Measurements from ENCODE around the gene ANO8. TPM values are rescaled to one million over a fixed set of nuclear protein-coding genes. Genes with fewer than 3 reads are reported as not detected.

Gene ANO8
- polyA plus RNA-seq, 3 donors, result 0.11 to 14.1 TPM; not detected in 1

DNA sequence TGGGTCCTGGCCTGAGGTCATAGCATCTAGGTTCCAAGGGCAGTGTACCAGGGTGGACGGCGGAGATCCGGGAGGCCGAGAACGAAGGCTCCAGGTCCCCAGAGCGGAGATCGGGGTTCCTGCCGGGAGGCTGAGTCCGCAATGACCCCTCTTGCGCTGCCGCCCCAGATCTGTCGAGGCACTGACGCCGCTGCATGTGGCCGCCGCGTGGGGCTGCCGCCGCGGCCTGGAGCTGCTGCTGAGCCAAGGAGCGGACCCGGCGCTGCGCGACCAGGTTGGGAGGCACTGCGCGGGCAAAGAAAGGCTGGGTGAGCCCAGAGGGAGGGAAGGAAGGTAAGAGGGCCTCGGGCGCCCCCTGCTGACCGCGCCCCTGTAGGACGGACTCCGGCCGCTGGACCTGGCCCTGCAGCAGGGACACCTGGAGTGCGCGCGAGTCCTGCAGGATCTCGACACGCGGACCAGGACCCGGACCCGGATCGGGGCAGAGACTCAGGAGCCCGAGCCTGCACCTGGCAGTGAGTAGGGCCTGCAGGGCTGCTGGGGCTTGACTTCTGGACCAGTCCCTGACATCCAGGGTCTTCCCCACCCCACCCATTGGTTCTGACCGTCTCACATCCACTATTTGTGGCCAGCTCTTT is 52.0 kb downstream of the ANO8 start:
- Histone ChIP-seq H2AFZ (ENCODE audit: insufficient read depth, low read depth, low read length, poor library complexity, severe bottlenecking) (peak overlapping the region; percentile 85), H3K27ac (ENCODE audit: low read depth in 1 of 2, low read length in 2 of 2) (no peak overlapping the region), H3K4me2 (replicated peaks; ENCODE audit: extremely low read depth, low read length, poor library complexity, severe bottlenecking) (peak overlapping the region; percentile 82), H3K4me3 (replicated peaks in 1 of 3; ENCODE audit: low read depth in 2 of 3, low read length in 3 of 3) (peak overlapping the region; percentile 53 to 81 (median 58)), H3K4me1 (ENCODE audit: control insufficient read depth in 1 of 2, insufficient read depth in 2 of 2, low read length in 2 of 2) (peaks cover 26 to 27% of the 10 kb centered on the region in 2 donors), H3K79me2 (ENCODE audit: insufficient read depth, low read length) (no peaks in the 10 kb centered on the region), H3K27me3 (ENCODE audit: control insufficient read depth in 2 of 2, insufficient read depth in 2 of 2, low read length in 2 of 2) (no peaks in the 10 kb centered on the region), H3K36me3 (replicated peaks in 1 of 2; ENCODE audit: control insufficient read depth in 1 of 2, insufficient read depth in 2 of 2, low read length in 2 of 2) (peaks cover 8 to 42% of the 10 kb centered on the region in 2 donors), H3K9me3 (replicated peaks in 1 of 2; ENCODE audit: control insufficient read depth in 1 of 2, insufficient read depth in 1 of 2, low read length in 2 of 2) (no peaks in the 10 kb centered on the region), H3K9ac (ENCODE audit: insufficient read depth, low read length, poor library complexity, severe bottlenecking) (peak overlapping the region; percentile 61), H4K20me1 (ENCODE audit: insufficient read depth, low read length) (peaks cover 4% of the 10 kb centered on the region)
- intact Hi-C loops (cut with micrococcal nuclease), result loop anchor here (2.0 to 5.0 kb wide), 2 partner anchors 24 to 75 kb away; no protein-coding TSS in a partner anchor
- Mint-ChIP-seq H3K27ac (peak overlapping the region in 3 of 7 donors; percentile 33 to 75 (median 53)), H3K4me3 (peak overlapping the region; percentile 81 to 91), H3K9me3 (no peaks in the 10 kb centered on the region), H3K4me1 (peaks cover 19% of the 10 kb centered on the region), H3K36me3 (peaks cover 12 to 41% of the 10 kb centered on the region in 2 donors), H3K27me3 (ENCODE audit: low read depth in 3 of 3) (peaks cover 0 to 2% (median 0%) of the 10 kb centered on the region in 3 donors)
- TF ChIP-seq, protein P1, sequence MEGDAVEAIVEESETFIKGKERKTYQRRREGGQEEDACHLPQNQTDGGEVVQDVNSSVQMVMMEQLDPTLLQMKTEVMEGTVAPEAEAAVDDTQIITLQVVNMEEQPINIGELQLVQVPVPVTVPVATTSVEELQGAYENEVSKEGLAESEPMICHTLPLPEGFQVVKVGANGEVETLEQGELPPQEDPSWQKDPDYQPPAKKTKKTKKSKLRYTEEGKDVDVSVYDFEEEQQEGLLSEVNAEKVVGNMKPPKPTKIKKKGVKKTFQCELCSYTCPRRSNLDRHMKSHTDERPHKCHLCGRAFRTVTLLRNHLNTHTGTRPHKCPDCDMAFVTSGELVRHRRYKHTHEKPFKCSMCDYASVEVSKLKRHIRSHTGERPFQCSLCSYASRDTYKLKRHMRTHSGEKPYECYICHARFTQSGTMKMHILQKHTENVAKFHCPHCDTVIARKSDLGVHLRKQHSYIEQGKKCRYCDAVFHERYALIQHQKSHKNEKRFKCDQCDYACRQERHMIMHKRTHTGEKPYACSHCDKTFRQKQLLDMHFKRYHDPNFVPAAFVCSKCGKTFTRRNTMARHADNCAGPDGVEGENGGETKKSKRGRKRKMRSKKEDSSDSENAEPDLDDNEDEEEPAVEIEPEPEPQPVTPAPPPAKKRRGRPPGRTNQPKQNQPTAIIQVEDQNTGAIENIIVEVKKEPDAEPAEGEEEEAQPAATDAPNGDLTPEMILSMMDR (IDR thresholded peaks at IDR 0.05), result peak; percentile 96
- WGBS (ENCODE audit: insufficient coverage), result 2% methylated on average over 44 of the region's 45 CpGs
- DNase-seq, result peak; percentile 76 to 83 (median 80)

- intact Hi-C loops (cut with micrococcal nuclease), result loop anchor here (2.0 to 5.0 kb wide), 2 partner anchors 23 to 74 kb away; no protein-coding TSS in a partner anchor
Observed at GRCh38 chr19:17281391-17282304, 53.0 kb downstream of the ANO8 start, which contains the start of gene ANKLE1. Gene ANKLE1 (plus strand): TSS chr19:17281901. CDS start chr19:17281921, 20 bp downstream.

More at GRCh38 chr19:17281391-17282304, 53.0 kb downstream of the ANO8 start, which contains the start of gene ANKLE1:
- Histone ChIP-seq H3K9ac (ENCODE audit: insufficient read depth, low read length, poor library complexity, severe bottlenecking) (peak within 1 kb of the TSS; percentile 61), H4K20me1 (ENCODE audit: insufficient read depth, low read length) (peaks cover 4% of the 10 kb centered on the region), H3K9me3 (replicated peaks in 1 of 2; ENCODE audit: control insufficient read depth in 1 of 2, insufficient read depth in 1 of 2, low read length in 2 of 2) (no peaks in the 10 kb centered on the region), H3K27me3 (ENCODE audit: control insufficient read depth in 2 of 2, insufficient read depth in 2 of 2, low read length in 2 of 2) (no peaks in the 10 kb centered on the region), H3K4me3 (replicated peaks in 1 of 3; ENCODE audit: low read depth in 2 of 3, low read length in 3 of 3) (peak within 1 kb of the TSS; percentile 53 to 81 (median 58)), H3K36me3 (replicated peaks in 1 of 2; ENCODE audit: control insufficient read depth in 1 of 2, insufficient read depth in 2 of 2, low read length in 2 of 2) (peaks cover 16 to 51% of the 10 kb centered on the region in 2 donors), H3K4me1 (ENCODE audit: control insufficient read depth in 1 of 2, insufficient read depth in 2 of 2, low read length in 2 of 2) (peaks cover 26 to 27% of the 10 kb centered on the region in 2 donors), H3K27ac (ENCODE audit: low read depth in 1 of 2, low read length in 2 of 2) (peak within 1 kb of the TSS; percentile 14 to 24), H2AFZ (ENCODE audit: insufficient read depth, low read depth, low read length, poor library complexity, severe bottlenecking) (peak within 1 kb of the TSS; percentile 85), H3K79me2 (ENCODE audit: insufficient read depth, low read length) (no peaks in the 10 kb centered on the region), H3K4me2 (replicated peaks; ENCODE audit: extremely low read depth, low read length, poor library complexity, severe bottlenecking) (peak within 1 kb of the TSS; percentile 82)
- TF ChIP-seq, protein P1 (IDR thresholded peaks at IDR 0.05), result no peak
- Mint-ChIP-seq H3K4me1 (peaks cover 19% of the 10 kb centered on the region), H3K36me3 (peaks cover 19 to 49% of the 10 kb centered on the region in 2 donors), H3K27me3 (ENCODE audit: low read depth in 3 of 3) (peaks cover 0 to 2% (median 0%) of the 10 kb centered on the region in 3 donors), H3K4me3 (peak within 1 kb of the TSS; percentile 81 to 91), H3K27ac (peak within 1 kb of the TSS; percentile 50 to 85 (median 66)), H3K9me3 (no peaks in the 10 kb centered on the region)
- WGBS (ENCODE audit: insufficient coverage), result 5% methylated on average over 73 of the region's 75 CpGs
- peak; percentile 70 to 87 (median 79) for DNase-seq

All from CD14-positive monocyte (primary cell).